GM19468 (cell line): ENCODE data around the gene TLE6.
"Not testable (repeated sequence)": the region's sequence is repeated elsewhere in the genome, so short reads cannot be mapped to it uniquely, and the experiment has no call there.

Source experiments
- ATAC-seq: cut with Tn5 transposase; IDR thresholded peaks from one replicate; pipeline ENCODE4 v1.9.1; 2021; ENCODE audit warnings: mild to moderate bottlenecking, moderate library complexity, moderate number of reproducible peaks; ENCODE audit not compliant: unreplicated experiment; ENCODE audit errors: extremely low read depth

Gene TLE6

DNA sequence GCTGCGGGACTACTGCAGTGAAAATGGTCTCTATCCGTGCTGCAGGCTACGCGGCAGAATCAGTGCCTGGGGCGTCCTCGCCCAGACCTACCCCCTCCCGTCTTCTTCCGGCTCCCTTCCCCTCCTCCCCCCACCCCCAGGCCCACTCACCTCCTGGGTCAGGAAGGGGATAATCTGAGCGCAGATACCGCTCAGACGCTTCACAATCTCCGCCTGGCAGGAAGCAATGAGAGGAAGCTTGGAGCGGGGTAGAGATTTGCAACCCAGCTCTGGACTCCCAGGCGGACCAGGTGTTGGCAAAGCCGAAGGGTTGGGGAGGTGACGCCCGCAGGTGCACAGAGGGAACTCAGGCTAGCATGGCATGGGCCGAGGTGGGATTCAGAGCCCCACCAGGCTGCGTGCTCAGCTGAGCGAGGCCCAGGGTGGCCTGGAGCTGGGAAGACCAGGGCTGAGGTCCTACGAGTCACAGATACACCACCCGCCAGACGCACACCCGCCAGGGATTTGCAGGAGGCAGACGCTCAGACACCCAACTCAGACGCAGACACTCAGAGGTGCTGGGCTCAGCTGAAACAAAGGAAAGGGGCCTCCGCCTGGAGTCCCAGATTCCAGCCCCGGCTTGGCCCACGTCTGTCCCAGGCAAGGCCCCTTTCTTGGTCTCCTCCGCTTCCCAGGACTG is 47.6 kb downstream of the TLE6 start:
- no peak for ATAC-seq

DNA sequence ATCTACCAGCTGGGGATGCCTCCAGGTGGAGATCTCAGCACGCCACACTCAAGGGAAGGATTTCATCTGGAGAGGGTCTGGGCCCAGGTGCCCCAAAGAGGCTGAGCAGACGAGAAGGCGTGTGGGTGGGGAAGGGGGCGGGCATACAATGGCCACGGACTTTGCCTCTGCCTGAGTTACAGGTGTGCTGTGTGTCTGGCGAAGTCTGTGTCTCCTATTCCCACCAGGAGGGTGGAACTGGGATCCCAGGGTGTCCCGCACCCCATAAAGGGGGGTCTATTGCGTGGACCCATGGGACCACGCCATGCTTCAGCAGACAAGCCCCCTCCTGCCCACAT is 48.2 kb downstream of the TLE6 start:
- ATAC-seq = no peak

DNA sequence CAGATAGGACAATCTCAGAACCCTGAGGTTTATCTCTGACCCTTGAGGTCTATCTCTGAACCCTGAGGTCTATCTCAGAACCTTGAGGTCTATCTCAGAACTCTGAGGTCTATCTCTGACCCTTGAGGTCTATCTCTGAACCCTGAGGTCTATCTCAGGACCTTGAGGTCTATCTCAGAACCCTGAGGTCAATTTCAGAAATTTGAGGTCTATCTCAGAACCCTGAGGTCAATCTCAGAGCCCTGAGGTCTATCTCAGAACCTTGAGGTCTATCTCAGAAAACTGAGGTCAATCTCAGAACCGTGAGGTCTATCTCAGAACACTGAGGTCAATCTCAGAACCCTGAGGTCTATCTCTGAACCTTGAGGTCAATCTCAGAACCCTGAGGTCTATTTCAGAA is 49.4 kb downstream of the TLE6 start:
- no peak for ATAC-seq

GRCh38 chr19:3027292-3027691 is 49.9 kb downstream of the TLE6 start:
- no peak for ATAC-seq

GRCh38 chr19:3027981-3028304 is 50.6 kb downstream of the TLE6 start:
- ATAC-seq = no peak

DNA sequence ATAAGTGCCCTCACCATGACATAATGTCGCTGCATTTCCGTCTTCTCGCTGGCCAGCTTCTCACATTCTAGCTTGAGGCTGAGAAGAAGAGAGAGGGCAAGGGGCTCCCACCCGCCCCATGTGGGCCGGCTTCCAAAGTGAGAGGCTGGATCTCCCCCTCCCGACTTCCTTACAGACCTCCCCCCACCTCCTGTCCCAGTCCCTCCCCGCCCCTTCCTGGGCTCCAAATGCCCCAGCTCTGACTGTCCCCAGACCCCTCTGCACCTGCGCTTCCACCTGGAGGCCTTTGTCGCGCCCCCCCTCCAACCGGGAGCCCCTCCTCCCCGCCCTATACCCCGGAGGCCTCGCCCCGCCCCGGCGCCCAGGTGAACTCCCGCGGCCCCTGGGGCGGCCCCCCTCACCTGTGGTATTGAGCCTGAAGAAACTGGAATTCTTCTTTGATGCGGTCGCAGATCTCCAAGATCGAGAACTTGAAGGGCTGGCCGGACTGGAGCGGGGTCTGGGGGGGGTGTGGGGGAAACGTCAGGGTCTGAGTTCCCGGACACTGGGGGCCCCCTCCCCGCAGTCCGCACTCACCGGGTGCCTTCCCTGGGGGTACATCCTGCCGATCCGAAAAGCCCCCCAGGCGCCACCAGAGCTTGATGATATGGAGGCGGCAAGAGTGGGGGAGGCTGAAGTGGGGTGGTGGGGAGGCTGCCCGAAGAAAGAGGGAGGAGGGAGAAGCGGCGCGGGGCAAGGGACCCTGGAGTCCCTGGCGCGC is 51.1 kb downstream of the TLE6 start:
- no peak for ATAC-seq

DNA sequence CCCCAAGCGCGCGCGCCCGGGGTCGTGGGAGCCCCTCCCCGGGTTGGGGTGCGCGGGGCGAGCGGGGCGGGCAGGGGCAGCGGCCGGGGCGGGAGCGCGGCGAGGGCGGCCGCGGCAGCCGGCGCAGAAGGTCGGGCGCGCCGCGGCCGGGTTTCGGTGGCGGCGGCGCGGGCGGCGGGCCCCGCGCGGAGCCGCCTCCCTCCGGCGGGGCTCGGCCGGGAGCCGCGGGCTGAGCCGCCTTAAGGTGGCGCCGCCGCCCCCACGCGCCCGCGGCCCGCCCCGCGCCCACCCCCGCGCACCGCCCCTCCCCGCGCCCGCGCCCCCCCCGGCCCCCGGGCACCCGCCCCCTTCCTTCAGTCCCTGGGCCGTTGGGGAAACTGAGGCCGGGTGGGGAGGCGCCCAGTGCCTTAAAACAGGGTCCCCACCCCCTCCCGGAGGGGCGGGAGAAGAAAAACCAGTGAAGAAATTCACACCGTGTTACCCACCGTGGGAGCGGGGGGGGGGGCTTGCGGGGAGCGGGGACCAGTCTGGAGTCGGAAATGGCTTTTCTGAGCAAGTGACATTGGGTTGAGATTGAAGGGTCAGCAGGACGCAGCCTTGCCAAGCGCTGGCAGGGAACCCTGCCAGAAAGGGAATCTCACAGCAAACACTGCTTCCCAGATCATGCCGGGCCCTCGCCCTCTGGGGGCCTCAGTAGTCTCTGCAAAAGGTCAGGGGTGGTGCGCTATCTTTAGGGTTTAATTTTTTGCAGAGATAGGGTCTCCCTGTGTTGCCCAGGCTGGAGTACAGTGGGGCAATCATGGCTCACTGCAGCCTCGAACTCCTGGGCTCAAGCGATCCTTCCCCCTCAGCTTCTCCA is 51.9 kb downstream of the TLE6 start, which contains the start of gene TLE2:
TLE2 (minus strand) TSS at position 216 of the 859 bp plus-strand sequence. CDS start 376 bp downstream, outside the sequence.
- no peak for ATAC-seq

- ATAC-seq = no peak
Observed at GRCh38 chr19:3031607-3031867, 54.2 kb downstream of the TLE6 start.

DNA sequence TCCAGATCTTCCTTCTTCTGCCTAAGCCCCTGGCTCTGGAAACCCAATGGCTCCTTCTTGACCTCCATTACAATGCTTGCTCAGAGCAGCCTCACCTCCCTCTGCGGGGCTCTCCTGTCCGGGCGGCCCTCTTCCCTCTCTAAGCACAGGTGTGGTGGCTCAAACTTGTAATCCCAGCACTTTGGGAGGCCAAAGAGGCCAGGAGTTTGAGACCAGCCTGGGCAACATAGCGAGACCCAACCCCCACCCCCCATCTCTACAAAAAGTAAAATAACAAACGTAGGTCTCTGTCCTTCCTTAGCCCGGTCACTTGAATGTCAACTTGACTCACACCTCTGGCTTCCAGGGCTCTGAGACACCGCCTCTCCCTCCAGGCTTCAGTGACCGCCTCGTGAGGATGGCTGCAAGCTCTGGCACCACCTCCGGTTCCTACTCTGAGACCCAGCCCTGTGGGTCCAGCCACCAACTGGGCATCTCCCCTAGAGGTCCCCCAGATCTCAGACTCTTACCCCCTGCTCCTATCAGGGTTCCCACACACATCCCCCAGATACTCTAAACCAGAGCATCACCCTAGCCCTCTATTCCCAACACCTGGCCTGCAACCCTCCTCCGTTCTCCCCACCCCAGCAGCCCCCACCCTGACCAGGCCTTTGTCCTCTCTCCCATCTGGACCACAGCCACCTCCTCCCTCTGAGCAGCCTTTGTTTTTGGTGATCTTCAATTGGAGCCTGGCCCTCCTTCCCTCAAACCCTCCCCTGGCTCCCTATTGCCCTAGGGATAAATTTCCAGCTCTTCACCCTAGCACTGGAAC is 56.4 kb downstream of the TLE6 start:
- no peak for ATAC-seq

DNA sequence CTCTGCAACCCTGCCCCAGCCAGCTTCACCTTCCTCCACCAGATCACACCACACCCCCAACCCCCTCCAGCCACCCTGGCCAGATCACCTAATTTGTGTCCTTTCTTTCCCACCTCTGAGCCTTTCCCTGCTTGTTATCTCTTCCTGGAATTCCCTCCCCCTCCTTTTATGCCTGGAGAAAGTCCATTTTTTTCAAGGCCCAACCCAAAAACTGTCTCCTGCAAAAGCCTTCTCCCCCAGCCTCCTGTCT is 57.0 kb downstream of the TLE6 start:
- ATAC-seq = no peak

- ATAC-seq = no peak
Observed at GRCh38 chr19:3034656-3035541, 57.5 kb downstream of the TLE6 start.

DNA sequence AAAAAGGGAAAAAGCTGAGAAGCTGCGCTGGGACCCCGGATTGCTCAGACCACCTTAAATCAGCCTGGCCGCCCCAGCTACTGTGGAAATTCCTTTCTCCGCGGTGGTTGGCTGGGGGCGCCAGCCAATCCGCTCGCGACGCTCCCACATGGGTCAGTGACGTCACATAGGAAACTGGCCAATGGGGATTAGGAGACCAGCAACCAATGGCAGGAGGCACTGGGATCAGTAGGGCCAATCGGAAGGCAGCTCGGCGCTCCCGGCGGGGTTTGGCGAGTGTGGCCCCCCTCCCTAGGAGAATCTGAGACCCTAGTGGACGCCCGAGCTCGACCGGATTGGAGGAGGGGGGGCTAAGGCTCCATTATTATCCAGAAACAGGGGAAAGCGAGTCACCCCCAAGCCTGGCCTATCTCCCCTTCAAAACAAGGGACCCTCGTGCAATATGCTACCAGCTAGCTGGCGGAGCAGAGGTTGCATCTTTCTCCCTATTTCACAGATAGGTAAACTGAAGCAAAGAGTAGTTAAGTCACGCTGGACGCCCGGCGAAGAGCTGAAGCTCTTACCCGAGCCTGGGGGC is 58.3 kb downstream of the TLE6 start:
- peak; percentile 87 for ATAC-seq

- ATAC-seq = no peak
Observed at GRCh38 chr19:3036119-3036976, 59.0 kb downstream of the TLE6 start.

DNA sequence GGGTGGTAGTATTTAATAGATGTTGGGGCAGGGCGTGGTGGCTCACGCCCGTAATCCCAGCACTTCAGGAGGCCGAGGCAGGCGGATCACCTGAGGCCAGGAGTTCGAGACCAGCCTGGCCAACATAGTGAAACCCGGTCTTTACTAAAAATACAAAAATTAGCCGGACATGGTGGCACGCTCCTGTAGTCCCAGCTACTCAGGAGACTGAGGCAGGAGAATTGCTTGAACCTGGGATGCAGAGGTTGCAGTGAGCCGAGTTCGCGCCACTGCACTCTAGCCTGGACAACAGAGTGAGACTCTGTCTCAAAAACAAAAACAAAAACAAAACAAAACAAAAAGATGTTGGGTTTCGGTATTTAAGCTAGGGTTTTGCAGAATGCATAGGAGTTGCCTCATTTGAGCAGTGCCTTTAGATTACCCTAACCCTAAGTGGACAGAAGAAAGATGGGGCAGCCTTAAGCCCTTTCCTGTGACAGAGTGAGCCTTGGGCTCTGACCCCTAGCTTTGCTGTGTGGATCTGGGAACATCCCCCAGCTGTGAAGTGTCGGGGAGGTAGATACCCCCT is 59.7 kb downstream of the TLE6 start:
- ATAC-seq = not testable (repeated sequence)

GRCh38 chr19:3038214-3038613 is 60.9 kb downstream of the TLE6 start:
- no peak for ATAC-seq

- no peak for ATAC-seq
Observed at GRCh38 chr19:3039125-3039524, 61.8 kb downstream of the TLE6 start.

DNA sequence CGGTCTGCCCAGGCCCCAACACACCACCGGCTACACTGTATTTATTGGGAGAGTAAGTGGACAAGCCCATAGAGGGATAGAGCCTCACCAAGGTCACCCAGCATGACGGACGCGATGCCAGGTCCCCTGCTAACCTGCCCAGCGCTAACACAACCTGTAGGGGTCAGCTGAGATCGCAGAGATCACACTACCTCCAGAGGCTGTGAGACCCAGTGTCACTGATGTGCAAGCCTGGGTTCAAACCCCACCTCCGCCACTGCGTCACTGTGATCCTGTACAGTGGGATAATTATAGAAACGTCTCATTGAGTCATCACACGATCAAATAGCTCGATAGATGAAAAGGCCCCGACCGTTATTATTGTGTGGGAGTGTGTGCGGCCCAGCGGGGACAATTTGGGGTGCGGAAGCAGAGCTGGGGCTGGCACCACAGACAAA is 62.3 kb downstream of the TLE6 start:
- ATAC-seq = no peak

DNA sequence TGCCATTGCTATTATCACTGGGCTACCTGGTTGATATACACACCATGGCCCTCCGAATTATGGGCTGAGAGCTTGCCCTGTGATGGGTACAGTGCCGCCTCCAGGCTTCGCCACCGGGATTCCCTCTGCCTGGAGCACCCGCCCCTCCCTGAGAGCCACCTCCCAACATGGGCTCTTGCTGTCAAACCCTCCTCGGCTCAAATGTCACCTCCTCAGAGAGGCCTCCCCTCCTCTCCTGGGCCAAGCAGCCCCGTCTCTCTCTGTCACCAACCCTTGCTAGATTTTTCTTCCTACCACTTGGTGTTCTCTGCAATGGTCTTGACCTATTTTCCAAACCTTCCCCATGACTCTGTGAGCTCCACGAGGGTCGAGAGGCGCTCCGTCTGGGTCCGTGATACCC is 64.0 kb downstream of the TLE6 start:
- no peak for ATAC-seq
